Choroid plexus epithelial cell (primary cell): ENCODE measurements around the gene ANKRD12.

Experiments used
- DNase-seq: peaks from one replicate; pipeline ENCODE4 v3.0.0-alpha.2; 2010; ENCODE audit warnings: low read depth
- H3K4me3 ChIP-seq: 2 replicates; pipeline ENCODE4 v1.5.1; 2011; ENCODE audit warnings: low read depth, mild to moderate bottlenecking, control low read depth, low read length, moderate library complexity
- CTCF ChIP-seq: conservative IDR thresholded peaks from 2 replicates; pipeline ENCODE4 v1.5.1; 2011; ENCODE audit warnings: low read depth, mild to moderate bottlenecking, control low read depth, inconsistent platforms, low read length, moderate library complexity

Gene ANKRD12

GRCh38 chr18:9106800-9107584 lies 29.6 kb upstream of the ANKRD12 start:
- DNase-seq, result no peak
- TF ChIP-seq CTCF, result no peak
- no peak overlapping the region for H3K4me3 ChIP-seq

- H3K4me3 ChIP-seq, result no peak overlapping the region
These were observed 27.7 kb upstream of the ANKRD12 start for GRCh38 chr18:9108911-9109310.

GRCh38 chr18:9109523-9109922 lies 27.1 kb upstream of the ANKRD12 start:
- DNase-seq, result peak; percentile 53
- TF ChIP-seq CTCF, result no peak
- no peak overlapping the region for H3K4me3 ChIP-seq

More at GRCh38 chr18:9108911-9109310, 27.7 kb upstream of the ANKRD12 start:
- no peak for TF ChIP-seq CTCF
- no peak for DNase-seq

- no peak overlapping the region for H3K4me3 ChIP-seq
- no peak for DNase-seq
- no peak for TF ChIP-seq CTCF
These were observed 23.0 kb upstream of the ANKRD12 start for GRCh38 chr18:9113468-9114149.

- TF ChIP-seq CTCF, result no peak
- no peak for DNase-seq
- H3K4me3 ChIP-seq, result no peak overlapping the region
These were observed 20.6 kb upstream of the ANKRD12 start for GRCh38 chr18:9115984-9116383.

- no peak overlapping the region for H3K4me3 ChIP-seq
- TF ChIP-seq CTCF, result no peak
- no peak for DNase-seq
These were observed 18.4 kb upstream of the ANKRD12 start for GRCh38 chr18:9117980-9118841.
